GM12892 (cell line): ENCODE results near the gene PIAS1.
"Not testable (repeated sequence)": the region's sequence is repeated elsewhere in the genome, so short reads cannot be mapped to it uniquely, and the experiment has no call there.

ENCODE experiments used
- DNase-seq: peaks from one replicate; pipeline ENCODE4 v3.0.0; 2011; ENCODE audit not compliant: insufficient read length
- FAIRE-seq: peaks from 2 replicates; lab custom pipeline; 2011; peaks lifted over from hg19 to GRCh38; lab: Jason Lieb, UNC
- POLR2A ChIP-seq: IDR thresholded peaks from 2 replicates; pipeline ENCODE4 v1.6.1; 2011; ENCODE audit warnings: low read depth, low read length, control low read depth
- POLR2AphosphoS5 ChIP-seq: IDR thresholded peaks from 2 replicates; pipeline ENCODE4 v1.6.1; 2011; ENCODE audit warnings: low read depth, low read length, control low read depth
- TAF1 ChIP-seq: IDR thresholded peaks from 2 replicates; pipeline ENCODE4 v1.6.1; 2011; ENCODE audit warnings: low read depth, mild to moderate bottlenecking, control low read depth, low read length, borderline replicate concordance

The PIAS1 gene

DNA sequence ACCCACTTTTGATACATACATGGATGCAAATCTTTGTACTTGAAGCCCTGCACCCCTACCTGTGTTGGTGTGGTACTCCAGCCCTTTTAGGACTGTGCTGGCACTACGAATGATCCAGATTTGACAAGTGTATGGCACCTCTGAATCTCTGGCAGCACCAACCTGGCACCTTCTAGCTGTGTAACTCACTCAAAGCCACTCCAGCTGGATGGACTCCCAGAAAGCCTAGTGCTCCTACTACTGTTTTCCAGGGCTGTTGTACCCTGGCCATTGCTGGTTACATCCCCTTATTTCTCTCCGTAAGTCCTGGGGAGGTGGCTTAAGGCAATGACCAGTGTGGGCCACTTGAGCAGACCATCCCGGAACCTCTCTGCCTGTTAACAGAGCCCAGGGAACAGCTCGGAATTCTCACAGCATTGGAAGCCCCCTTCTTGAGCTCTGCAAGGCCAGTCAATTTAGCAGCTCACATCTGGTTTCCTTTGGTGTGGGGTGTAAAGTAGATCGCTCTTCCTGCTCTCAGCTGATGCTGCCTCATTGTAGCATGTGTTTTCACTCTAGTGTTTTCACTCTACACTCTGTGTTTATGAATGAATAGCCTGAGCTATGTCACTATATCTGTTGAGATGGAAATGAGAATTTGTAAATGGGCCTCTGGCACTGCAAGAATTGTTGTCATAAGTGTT lies 138.8 kb downstream of the PIAS1 start:
- no peak for TF ChIP-seq TAF1
- TF ChIP-seq POLR2AphosphoS5, result peak; percentile 48; the same call in 1 of the 2 replicates
- TF ChIP-seq POLR2A, result 0 out of 2 replicates have a peak, but pooled peaks have one; percentile 8
- DNase-seq (no peak), FAIRE-seq (no peak)

DNA sequence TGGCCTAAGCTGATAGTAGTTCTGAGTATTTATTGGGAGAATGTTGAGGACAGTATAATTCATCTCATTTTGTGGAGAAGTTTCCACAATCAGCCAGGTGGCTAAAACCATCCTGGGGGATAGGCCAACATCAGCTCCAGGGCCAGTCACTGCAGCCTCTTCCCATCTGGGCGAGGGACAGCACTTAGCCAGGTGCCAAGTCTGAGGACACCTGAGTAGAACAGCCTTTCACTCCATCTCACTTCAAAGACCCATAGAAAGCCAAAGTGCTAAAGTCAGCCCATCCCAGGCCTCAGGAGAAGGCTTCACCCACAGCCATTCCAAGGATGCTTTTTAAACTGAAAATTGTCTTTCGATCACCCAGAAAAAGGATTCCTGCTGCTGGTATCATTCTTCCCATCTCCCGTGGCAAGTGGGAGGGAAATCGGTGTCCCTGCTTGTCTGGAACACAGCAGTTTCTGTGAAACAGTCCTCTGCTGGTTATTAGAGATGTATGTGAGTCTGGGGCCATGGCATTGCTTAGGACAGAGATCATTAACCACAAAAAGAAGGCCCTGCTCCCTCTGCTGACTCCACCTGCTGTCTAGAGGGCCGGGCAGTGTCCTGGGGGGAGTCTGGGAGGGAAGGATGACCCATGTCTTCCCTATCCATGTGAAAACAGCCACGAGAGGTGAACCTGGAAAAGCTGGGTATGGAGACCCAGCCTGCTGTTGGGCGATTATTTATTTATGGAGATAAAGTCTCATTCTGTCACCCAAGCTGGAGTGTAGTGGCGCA lies 141.4 kb downstream of the PIAS1 start:
- no peak for TF ChIP-seq TAF1
- TF ChIP-seq POLR2A, result peak; percentile 12; the same call in 1 of the 2 replicates
- FAIRE-seq, result no peak
- no peak for DNase-seq

DNA sequence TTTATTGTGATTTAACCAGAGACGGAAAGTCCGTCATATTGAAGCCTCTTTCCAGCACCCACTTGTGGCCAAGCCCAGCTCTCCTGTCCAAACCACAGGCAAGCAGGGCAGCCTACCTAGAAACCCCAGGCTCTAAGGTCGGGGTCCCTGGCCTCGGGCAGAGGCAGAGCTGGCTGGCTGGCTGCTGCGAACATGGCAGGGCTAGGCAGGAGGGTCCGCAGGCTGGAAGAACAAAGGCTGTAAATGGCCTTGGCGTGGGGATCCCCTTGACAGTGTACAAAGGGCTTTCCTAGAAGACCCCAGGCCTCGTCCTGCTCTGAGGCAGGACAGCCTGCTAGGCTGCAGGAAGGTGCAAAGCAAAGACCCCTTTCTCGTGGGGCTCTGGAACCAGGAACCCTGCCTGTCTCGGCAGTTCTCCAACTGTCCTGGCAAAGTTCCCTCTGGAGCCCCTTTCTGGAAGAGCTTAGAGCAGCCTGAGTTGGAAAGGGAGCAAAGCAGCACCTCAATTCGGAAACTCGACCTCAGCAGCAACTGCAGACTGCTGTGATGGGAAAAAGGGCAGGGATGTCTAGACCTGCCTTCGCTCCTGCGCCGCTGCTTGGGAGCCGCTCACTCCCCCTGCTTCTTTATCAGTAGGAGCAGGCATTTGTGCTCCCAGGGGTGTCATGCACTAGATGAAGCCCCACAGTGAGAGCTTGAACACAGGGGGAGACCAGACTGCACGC lies 142.5 kb downstream of the PIAS1 start:
- TF ChIP-seq POLR2A, result 0 out of 2 replicates have a peak, but pooled peaks have one; percentile 34
- TF ChIP-seq POLR2AphosphoS5, result peak; percentile 61; the same call in 1 of the 2 replicates
- no peak for TF ChIP-seq TAF1
- FAIRE-seq, result no peak
- no peak for DNase-seq

DNA sequence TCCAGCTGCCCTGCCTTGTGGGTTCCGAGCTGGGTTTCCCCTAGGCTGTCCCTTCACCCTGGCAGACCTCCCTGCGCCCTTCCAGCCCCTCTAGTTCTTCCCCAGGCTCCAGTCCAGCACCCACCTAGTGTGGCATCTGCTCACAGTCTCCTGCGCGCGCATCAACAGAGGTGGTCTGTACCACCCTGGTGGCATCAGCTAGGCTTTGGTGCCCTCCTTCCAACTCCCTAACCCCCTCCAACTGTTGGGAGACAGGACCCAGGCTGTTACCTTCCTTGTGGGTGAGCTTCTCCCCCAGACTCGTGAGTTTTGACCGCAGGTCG lies 143.0 kb downstream of the PIAS1 start:
- no peak for FAIRE-seq
- peak; percentile 38 for DNase-seq
- TF ChIP-seq POLR2A, result peak; percentile 17; the same call in 1 of the 2 replicates
- no peak for TF ChIP-seq TAF1
- TF ChIP-seq POLR2AphosphoS5, result no peak; the same call in none of the 2 replicates

DNA sequence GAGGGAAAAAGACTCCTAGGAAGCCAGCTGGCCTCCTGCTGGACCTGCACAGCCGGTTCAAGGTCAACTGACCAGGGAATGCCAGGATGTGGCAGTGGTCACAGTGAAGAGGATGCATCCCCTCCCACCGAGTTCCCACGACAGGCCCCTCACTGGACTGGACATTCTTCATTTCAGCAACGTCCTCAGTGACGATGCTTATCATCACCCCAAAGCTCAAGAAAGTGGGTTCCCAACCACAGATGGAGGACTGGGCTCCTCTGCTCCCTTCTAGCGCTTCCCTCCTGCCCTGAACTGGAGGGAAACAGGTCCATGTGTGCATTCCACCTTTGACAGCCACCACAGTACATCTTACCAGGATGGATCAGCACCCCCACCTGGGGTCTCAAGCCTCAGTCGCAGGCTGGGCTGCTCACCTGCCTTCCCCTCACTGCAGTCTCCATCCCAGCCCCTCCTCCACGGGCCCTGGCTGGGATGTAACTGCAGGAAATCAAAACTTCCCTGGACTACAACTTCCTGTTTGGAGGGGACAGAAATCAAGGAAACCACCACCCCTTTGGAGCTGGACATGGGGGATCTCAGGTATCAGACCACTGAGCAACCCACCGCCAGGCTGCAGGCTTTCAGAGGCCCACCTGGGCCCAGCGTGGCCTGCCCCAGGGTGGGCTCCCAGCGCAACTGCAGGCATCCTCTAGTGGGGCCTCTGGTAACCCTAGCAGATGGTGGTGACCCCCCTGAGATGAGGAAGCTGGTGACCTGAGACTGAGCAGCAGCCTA lies 143.7 kb downstream of the PIAS1 start:
- no peak for DNase-seq

DNA sequence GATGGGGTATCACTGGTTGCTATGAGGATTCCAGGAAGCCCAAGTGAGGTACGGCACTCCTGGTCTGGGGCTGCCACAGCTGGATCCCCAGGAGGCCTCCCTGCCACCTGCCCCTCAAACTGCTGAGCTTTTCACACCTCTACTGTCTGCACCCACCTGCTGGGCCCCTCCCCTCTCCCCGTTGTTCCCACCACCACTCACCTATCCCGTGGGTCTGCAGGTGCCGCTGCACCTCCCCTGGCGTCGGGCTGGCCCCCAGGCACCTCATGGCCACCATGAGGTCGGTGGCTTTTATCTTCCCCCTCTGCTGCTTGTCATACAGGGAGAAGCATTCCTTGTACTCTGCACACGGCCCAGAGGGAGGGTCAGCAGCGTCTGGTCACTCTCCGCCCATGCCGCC lies 145.2 kb downstream of the PIAS1 start:
- no peak for FAIRE-seq
- DNase-seq, result no peak
- TF ChIP-seq POLR2A, result peak; percentile 43; the same call in 1 of the 2 replicates
- peak; percentile 46; the same call in 1 of the 2 replicates for TF ChIP-seq POLR2AphosphoS5
- TF ChIP-seq TAF1, result no peak

More for the DNA sequence above, 143.7 kb downstream of the PIAS1 start:
- TF ChIP-seq TAF1 (no peak), POLR2AphosphoS5 (no peak), POLR2A (no peak)
- no peak for FAIRE-seq

DNA sequence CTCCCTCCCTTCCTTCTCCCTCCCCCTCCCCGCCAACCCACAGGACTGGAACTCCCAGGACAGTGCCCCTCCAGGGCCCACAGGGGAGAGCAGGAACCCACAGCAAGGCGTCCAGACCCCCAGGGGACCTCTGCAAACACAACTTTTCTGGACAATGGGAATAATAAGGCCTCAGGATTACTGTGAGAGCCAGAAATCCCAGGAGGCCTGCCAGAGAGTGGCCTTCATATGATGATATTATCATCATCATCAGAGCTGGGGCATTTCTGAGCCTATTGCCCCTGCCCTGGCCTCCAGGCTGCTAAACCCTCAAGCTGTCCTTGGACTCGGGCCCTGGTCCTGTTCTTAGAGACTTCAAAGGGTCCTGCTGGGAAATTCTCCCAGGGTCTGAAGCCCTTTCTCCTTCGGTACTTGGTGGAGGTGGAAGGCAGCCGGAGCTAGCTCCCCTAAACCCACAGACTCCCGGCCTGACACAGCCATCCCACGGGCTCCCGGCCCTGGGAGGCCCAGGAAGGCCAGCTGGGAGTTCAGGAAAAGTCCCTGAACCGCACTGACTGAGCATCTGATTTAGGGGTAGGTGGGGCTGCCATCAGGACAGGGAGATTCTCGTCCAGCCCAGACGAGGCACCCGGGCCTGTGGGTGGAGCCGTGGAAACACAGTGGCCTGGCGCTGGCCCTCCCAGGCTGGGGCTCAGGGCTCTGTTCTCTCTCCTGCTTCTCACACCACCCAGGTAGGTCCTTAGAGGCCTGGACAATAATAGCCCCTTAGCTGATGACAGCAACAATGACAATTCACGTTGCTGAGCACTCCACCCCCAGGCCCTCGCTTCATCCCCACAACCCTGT lies 146.1 kb downstream of the PIAS1 start:
- no peak for FAIRE-seq
- TF ChIP-seq POLR2AphosphoS5 (no peak), TAF1 (no peak), POLR2A (no peak)
- DNase-seq, result no peak

DNA sequence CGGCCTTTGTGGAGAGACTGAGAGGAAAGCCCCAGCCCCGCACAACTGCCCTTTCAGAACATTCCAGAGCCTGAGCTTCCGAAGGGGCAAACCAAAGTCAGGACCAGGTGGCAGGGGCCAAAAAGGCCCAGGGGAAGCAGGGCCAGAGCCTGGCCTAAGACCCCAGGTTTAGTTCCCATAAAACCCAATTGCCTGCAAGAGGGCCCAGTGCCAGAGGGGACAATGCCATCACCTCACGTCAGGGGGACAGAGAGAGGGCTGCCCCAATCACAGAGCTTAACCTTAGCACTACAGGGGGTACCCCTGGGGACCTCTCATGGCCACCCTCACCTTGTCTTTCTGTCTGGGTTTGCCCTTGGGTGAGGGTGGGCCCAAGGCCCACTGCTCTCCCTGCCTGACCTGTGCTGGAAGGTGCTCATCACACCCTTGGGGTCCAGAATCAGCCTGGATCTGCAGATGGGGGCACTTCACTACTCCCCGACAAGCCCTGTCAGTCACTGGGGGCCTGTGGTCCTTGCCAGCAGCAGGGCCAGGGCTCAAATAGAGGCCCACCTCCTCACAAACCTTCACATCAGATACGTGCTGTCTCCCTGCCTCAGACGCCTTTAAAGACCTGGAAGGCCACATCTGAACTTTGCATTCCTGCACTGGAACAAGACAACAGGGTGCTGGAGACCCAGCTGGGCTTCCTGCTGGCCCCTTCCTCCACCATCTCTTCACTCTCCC lies 147.2 kb downstream of the PIAS1 start:
- TF ChIP-seq POLR2A (no peak), TAF1 (no peak), POLR2AphosphoS5 (no peak)
- FAIRE-seq (no peak), DNase-seq (no peak)

DNA sequence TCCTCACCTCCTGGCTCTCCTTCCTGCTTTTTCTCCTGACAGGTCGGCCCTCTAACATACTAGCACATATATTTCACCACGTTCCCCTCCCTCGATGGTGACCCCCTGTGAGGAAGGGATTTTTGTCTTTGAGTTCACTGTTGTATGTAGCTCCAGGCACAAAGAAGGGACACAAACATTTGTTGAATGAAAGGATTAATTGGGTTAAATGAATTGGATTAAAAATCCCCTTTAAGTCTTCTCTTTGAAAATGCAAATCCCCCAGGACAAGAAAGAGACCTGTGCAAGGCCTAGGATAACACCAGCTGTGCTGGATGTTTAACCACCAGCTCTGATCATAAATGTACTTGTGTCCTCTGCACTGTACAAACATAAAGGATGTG lies 147.8 kb downstream of the PIAS1 start:
- FAIRE-seq (no peak), DNase-seq (no peak)
- no peak for TF ChIP-seq POLR2A
- no peak for TF ChIP-seq TAF1
- no peak for TF ChIP-seq POLR2AphosphoS5

DNA sequence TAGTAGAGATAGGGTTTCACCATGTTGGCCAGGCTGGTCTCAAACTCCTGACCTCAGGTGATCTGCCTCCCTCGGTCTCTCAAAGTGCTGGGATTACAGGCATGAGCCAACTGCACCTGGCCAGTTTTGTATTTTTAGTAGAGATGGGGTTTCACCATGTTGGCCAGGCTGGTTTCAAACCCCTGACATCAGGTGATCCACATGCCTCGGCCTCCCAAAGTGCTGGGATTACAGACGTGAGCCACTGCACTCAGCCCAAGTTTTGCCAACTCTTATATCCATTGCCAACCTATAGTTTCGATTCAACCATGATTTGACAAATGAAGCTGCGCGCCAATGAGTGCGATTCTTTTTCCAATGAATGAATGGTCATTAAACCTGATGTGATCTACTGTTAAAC lies 148.9 kb downstream of the PIAS1 start:
- not testable (repeated sequence) for DNase-seq, FAIRE-seq
